Hepatocyte (in vitro differentiated cells): ENCODE measurements around the gene OSBPL2. TPM values are rescaled to one million over a fixed set of nuclear protein-coding genes. Genes with fewer than 3 reads are reported as not detected.

Experiments
- DNase-seq: peaks from one replicate; pipeline ENCODE4 v3.0.0-alpha.2; 2016; ENCODE audit warnings: low spot score
- H2AFZ ChIP-seq: fragments of 200-600 bp; sonication (generic); 2 replicates; pipeline ENCODE4 v1.6.0; 2016; ENCODE audit warnings: antibody characterized with exemption, mild to moderate bottlenecking
- H3K27ac ChIP-seq: fragments of 200-600 bp; sonication (generic); 2 replicates; pipeline ENCODE4 v1.5.1; 2016; ENCODE audit warnings: mild to moderate bottlenecking
- H3K27me3 ChIP-seq: fragments of 200-600 bp; sonication (generic); 2 replicates; pipeline ENCODE4 v1.6.1; 2016
- H3K36me3 ChIP-seq: fragments of 200-600 bp; sonication (generic); replicated peaks from 2 replicates; pipeline ENCODE4 v1.5.1; 2016; ENCODE audit warnings: low read depth; ENCODE audit not compliant: insufficient read depth
- H3K4me1 ChIP-seq: fragments of 200-600 bp; sonication (generic); 2 replicates; pipeline ENCODE4 v1.5.1; 2016; ENCODE audit warnings: mild to moderate bottlenecking, moderate library complexity; ENCODE audit not compliant: insufficient read depth
- H3K4me2 ChIP-seq: fragments of 200-600 bp; sonication (generic); 2 replicates; pipeline ENCODE4 v1.6.0; 2016
- H3K4me3 ChIP-seq: fragments of 200-600 bp; sonication (generic); 2 replicates; pipeline ENCODE4 v1.5.1; 2016; ENCODE audit warnings: mild to moderate bottlenecking
- H3K79me2 ChIP-seq: fragments of 200-600 bp; sonication (generic); 2 replicates; pipeline ENCODE4 v1.6.0; 2017; ENCODE audit warnings: mild to moderate bottlenecking
- H3K9me2 ChIP-seq: fragments of 200-600 bp; sonication (generic); replicated peaks from 2 replicates; pipeline ENCODE4 v1.6.0; 2017; ENCODE audit warnings: mild to moderate bottlenecking; ENCODE audit not compliant: insufficient read depth
- H3K9me3 ChIP-seq: fragments of 200-600 bp; sonication (generic); 2 replicates; pipeline ENCODE4 v1.5.1; 2016; ENCODE audit warnings: low read depth, mild to moderate bottlenecking
- H4K20me1 ChIP-seq: fragments of 200-600 bp; sonication (generic); 2 replicates; pipeline ENCODE4 v1.6.0; 2016; ENCODE audit warnings: mild to moderate bottlenecking; ENCODE audit not compliant: insufficient read depth, poor library complexity, severe bottlenecking
- EZH2 ChIP-seq: fragments of 200-600 bp; sonication (generic); IDR thresholded peaks from 2 replicates; pipeline ENCODE4 v1.6.1; 2016; ENCODE audit warnings: antibody characterized with exemption, mild to moderate bottlenecking, borderline replicate concordance
- EZH2phosphoT487 ChIP-seq: fragments of 200-600 bp; sonication (generic); IDR thresholded peaks from one replicate; pipeline ENCODE4 v1.6.1; 2018; ENCODE audit warnings: antibody characterized with exemption, mild to moderate bottlenecking, low read depth, moderate library complexity; ENCODE audit not compliant: unreplicated experiment, severe bottlenecking
- WGBS: methylation state at CpG from one replicate; pipeline ENCODE4 v1.1.6; 2016; ENCODE audit warnings: low lambda C conversion rate; ENCODE audit errors: missing lambda C conversion rate; 5-methylcytosine and 5-hydroxymethylcytosine counted together
- polyA plus RNA-seq: library from polyadenylated mRNA; unstranded; fragments of >200 nt; fragmentation: Nextera tagmentation; extraction: Ambion mirVana; gene quantifications from 2 replicates; pipeline ENCODE4 v1.2.1, GENCODE V29; 2016
- total RNA-seq: library from RNA; depleted of rRNA; stranded (reverse); fragments of >200 nt; gene quantifications from 2 replicates; pipeline ENCODE4 v1.2.3, GENCODE V29; 2014
- TF ChIP-seq, protein P1 (sequence below): fragments of 200-600 bp; sonication (generic); IDR thresholded peaks from 2 replicates; pipeline ENCODE4 v1.5.1; 2016; ENCODE audit warnings: antibody characterized with exemption, mild to moderate bottlenecking; ENCODE audit not compliant: poor library complexity

The OSBPL2 gene
- total and polyA plus RNA-seq, 2 experiments from 2014 or later: 40.5 to 45.9 TPM

- H3K36me3 ChIP-seq: no peaks in the 10 kb centered on the region
- no peaks in the 10 kb centered on the region for H4K20me1 ChIP-seq
- no peak for TF ChIP-seq EZH2phosphoT487
- TF ChIP-seq, protein P1, sequence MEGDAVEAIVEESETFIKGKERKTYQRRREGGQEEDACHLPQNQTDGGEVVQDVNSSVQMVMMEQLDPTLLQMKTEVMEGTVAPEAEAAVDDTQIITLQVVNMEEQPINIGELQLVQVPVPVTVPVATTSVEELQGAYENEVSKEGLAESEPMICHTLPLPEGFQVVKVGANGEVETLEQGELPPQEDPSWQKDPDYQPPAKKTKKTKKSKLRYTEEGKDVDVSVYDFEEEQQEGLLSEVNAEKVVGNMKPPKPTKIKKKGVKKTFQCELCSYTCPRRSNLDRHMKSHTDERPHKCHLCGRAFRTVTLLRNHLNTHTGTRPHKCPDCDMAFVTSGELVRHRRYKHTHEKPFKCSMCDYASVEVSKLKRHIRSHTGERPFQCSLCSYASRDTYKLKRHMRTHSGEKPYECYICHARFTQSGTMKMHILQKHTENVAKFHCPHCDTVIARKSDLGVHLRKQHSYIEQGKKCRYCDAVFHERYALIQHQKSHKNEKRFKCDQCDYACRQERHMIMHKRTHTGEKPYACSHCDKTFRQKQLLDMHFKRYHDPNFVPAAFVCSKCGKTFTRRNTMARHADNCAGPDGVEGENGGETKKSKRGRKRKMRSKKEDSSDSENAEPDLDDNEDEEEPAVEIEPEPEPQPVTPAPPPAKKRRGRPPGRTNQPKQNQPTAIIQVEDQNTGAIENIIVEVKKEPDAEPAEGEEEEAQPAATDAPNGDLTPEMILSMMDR: no peak
- TF ChIP-seq EZH2: no peak
- 91% methylated on average over 4 of the region's 4 CpGs for WGBS
- DNase-seq: no peak
- no peak overlapping the region for H2AFZ ChIP-seq
- no peaks in the 10 kb centered on the region for H3K27me3 ChIP-seq
- no peaks in the 10 kb centered on the region for H3K9me2 ChIP-seq
- no peak overlapping the region for H3K27ac ChIP-seq
- H3K4me1 ChIP-seq: no peaks in the 10 kb centered on the region
- H3K4me3 ChIP-seq: no peak overlapping the region
- no peak overlapping the region for H3K4me2 ChIP-seq
- peaks cover under 1% of the 10 kb centered on the region for H3K79me2 ChIP-seq
- H3K9me3 ChIP-seq: no peaks in the 10 kb centered on the region
These were observed 4.6 kb upstream of the OSBPL2 start for GRCh38 chr20:62233684-62234083.

- H3K9me3 ChIP-seq: no peaks in the 10 kb centered on the region
- no peaks in the 10 kb centered on the region for H3K9me2 ChIP-seq
- no peak overlapping the region for H2AFZ ChIP-seq
- H3K4me1 ChIP-seq: no peaks in the 10 kb centered on the region
- WGBS: 75% methylated on average over 5 of the region's 5 CpGs
- no peaks in the 10 kb centered on the region for H3K36me3 ChIP-seq
- no peak overlapping the region for H3K27ac ChIP-seq
- no peak overlapping the region for H3K4me3 ChIP-seq
- no peak overlapping the region for H3K4me2 ChIP-seq
- H3K27me3 ChIP-seq: no peaks in the 10 kb centered on the region
- no peak for TF ChIP-seq EZH2phosphoT487
- no peak for TF ChIP-seq EZH2
- TF ChIP-seq, protein P1: no peak
- peaks cover 7% of the 10 kb centered on the region for H3K79me2 ChIP-seq
- no peak for DNase-seq
- peaks cover 5% of the 10 kb centered on the region for H4K20me1 ChIP-seq
These were observed 4.0 kb upstream of the OSBPL2 start for GRCh38 chr20:62234339-62234738.

GRCh38 chr20:62235001-62235776, 3.1 kb upstream of the OSBPL2 start:
- Histone ChIP-seq H3K36me3 (no peaks in the 10 kb centered on the region), H3K9me2 (no peaks in the 10 kb centered on the region), H4K20me1 (peaks cover 13% of the 10 kb centered on the region), H3K27me3 (no peaks in the 10 kb centered on the region), H3K27ac (no peak overlapping the region), H3K4me2 (no peak overlapping the region), H3K4me1 (peaks cover 8% of the 10 kb centered on the region), H3K9me3 (no peaks in the 10 kb centered on the region), H2AFZ (no peak overlapping the region), H3K79me2 (peaks cover 16% of the 10 kb centered on the region), H3K4me3 (no peak overlapping the region)
- no peak for DNase-seq
- TF ChIP-seq EZH2 (no peak), EZH2phosphoT487 (no peak)
- TF ChIP-seq, protein P1: no peak
- 85% methylated on average over 16 of the region's 16 CpGs for WGBS
